ENCODE data around the gene RELL1.

- TF ChIP-seq CTCF (IDR thresholded peaks at IDR 0.05; ENCODE audit: insufficient read depth, low read depth, low read length) (no peak), EZH2 (IDR thresholded peaks at IDR 0.05; ENCODE audit: insufficient read depth, low read length) (no peak)
Observed at GRCh38 chr4:37601531-37601930, 84.6 kb downstream of the RELL1 start.
